MCF 10A (cell line): ENCODE data around the gene STK38. TPM values are rescaled to one million over a fixed set of nuclear protein-coding genes. Genes with fewer than 3 reads are reported as not detected.
A peak's percentile ranks its signal among the peaks of the same experiment; 100 is the strongest.

Source experiments
- Bru-seq: library from RNA; stranded (reverse); fragments of 400-500 nt; gene quantifications from one replicate; lab custom pipeline; 2021; lab: Mats Ljungman, UMichigan
- BruChase-seq, 2 experiments: library from RNA; stranded (reverse); fragments of 400-500 nt; gene quantifications; one replicate each; lab custom pipeline; 2021; lab: Mats Ljungman, UMichigan
- BruUV-seq: library from RNA; stranded (reverse); fragments of 400-500 nt; replicated peaks from 2 replicates; lab custom pipeline; 2021; lab: Mats Ljungman, UMichigan
- CTCF ChIA-PET: fragments of 300-600 bp; sonication (Branson Sonifier 250); formaldehyde crosslinking; extraction: SDS; loops from one replicate; lab custom pipeline; 2021; ENCODE audit warnings: antibody characterized with exemption, inconsistent platforms; lab: Yijun Ruan, JAX
- POLR2A ChIA-PET: fragments of 300-600, 350-650 bp; sonication (Branson Sonifier 250); formaldehyde crosslinking; extraction: SDS; loops from one replicate; lab custom pipeline; 2020; ENCODE audit warnings: antibody characterized with exemption, inconsistent platforms; lab: Yijun Ruan, JAX
- DNase-seq: peaks from one replicate; pipeline ENCODE4 v3.0.0-alpha.2; 2018; ENCODE audit not compliant: unreplicated experiment
- H3K27ac Mint-ChIP-seq: one replicate; pipeline ENCODE4 v1.8.0; 2022; ENCODE audit warnings: mild to moderate bottlenecking, low read depth, mixed read lengths; ENCODE audit not compliant: unreplicated experiment
- H3K27me3 Mint-ChIP-seq: one replicate; pipeline ENCODE4 v1.8.0; 2022; ENCODE audit warnings: mixed read lengths; ENCODE audit not compliant: insufficient read depth, unreplicated experiment
- H3K36me3 Mint-ChIP-seq: one replicate; pipeline ENCODE4 v1.8.0; 2022; ENCODE audit warnings: mild to moderate bottlenecking, moderate library complexity, mixed read lengths; ENCODE audit not compliant: insufficient read depth, unreplicated experiment
- H3K4me1 Mint-ChIP-seq: one replicate; pipeline ENCODE4 v1.8.0; 2022; ENCODE audit warnings: mixed read lengths; ENCODE audit not compliant: insufficient read depth, unreplicated experiment
- H3K4me3 Mint-ChIP-seq: one replicate; pipeline ENCODE4 v1.8.0; 2022; ENCODE audit warnings: mild to moderate bottlenecking, moderate library complexity, mixed read lengths; ENCODE audit not compliant: unreplicated experiment
- H3K9me3 Mint-ChIP-seq: one replicate; pipeline ENCODE4 v1.8.0; 2022; ENCODE audit warnings: mixed read lengths; ENCODE audit not compliant: unreplicated experiment
- CTCF ChIP-seq: fragments of 200-600 bp; IDR thresholded peaks from one replicate; pipeline ENCODE4 v1.8.0; 2022; ENCODE audit warnings: antibody characterized with exemption, mild to moderate bottlenecking; ENCODE audit not compliant: unreplicated experiment
- intact Hi-C: fragments of 100-400 bp; cut with micrococcal nuclease; formaldehyde crosslinking; loops from 2 replicates; pipeline ENCODE4 v1.14.1; 2022
- long read RNA-seq: library from polyadenylated mRNA; stranded (forward); transcript quantifications from one replicate; pipeline ENCODE4 v2.0.0, GENCODE V29; 2022
- total RNA-seq: library from RNA; stranded (reverse); gene quantifications from 2 replicates; pipeline ENCODE4 v1.2.3, GENCODE V29; 2022

Gene STK38
- total RNA-seq (16.8 and 20.0 TPM in 2 replicates), Bru-seq, nascent RNA (percentile 65 among the genes with signal in this experiment), BruChase-seq, experiment 1, labeled RNA remaining after a 6-hour chase (percentile 82 among the genes with signal in this experiment), BruChase-seq, experiment 2, labeled RNA remaining after a 2-hour chase (percentile 84 among the genes with signal in this experiment)
- long read RNA-seq, transcript STK38-201 (14 exons, 3,576 nt) = major isoform, 9 of 51 reads
- long read RNA-seq, partial matches to known transcripts = 3 of 51 reads
- long read RNA-seq, other reads (novel, unspliced or antisense) = 39 of 51 reads

DNA sequence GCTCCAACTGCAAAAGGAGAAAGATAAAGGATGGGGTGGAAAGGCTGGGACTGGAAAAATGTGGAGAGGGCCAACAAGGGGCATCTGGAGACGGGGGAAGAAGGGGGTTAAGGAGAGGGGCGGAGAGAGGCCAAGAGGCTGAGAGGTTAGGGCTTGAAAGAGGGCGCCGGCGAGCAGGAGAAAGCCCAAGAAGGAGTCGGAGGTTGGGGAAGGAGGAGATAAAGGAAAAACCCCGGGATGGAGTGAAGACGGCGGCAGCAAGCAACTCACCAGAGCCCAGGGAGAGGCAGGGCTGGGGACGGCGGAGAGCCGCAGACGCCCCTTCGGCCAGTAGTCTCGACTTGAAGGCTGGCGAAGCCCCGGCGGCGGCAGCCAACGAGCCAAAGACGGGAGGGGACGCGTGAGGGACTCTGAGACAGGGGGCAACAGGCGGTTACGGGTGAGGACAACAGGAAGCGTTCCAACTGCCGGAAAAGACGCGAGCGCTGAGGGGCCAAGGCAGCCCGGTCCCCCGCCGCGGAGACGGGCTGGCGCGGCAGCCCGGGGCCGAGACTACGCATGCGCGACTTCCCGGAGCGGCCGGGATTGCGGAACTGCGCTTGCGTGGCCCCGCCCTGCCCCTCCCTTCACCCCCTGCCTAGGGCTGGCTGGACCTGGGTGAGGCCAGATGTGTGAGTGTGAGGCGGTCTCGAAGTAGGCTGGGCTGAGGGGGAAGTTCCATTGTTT, at the start of gene STK38:
Gene STK38 (minus strand): TSS at position 560 of the 726 bp plus-strand sequence. CDS start 7,277 bp downstream, outside the sequence.
- Mint-ChIP-seq H3K4me3 (peak within 1 kb of the TSS; percentile 91), H3K36me3 (peaks cover 10% of the 10 kb centered on the region), H3K27ac (peak within 1 kb of the TSS; percentile 93), H3K27me3 (no peaks in the 10 kb centered on the region), H3K4me1 (peaks cover 12% of the 10 kb centered on the region), H3K9me3 (no peaks in the 10 kb centered on the region)
- BruUV-seq = no TSS peak
- TF ChIP-seq CTCF = peak; percentile 20
- intact Hi-C loops = loop anchor here (1.0 to 5.0 kb wide), 3 partner anchors 30 to 130 kb away; partner anchors contain the start of genes CDKN1A and SRSF3
- ChIA-PET POLR2A (interaction anchor here (0.6 to 6.0 kb wide), 16 partner anchors 11 to 162 kb away, joined by 3 to 96 read pairs (median 4); partner anchors contain the start of gene SRSF3), CTCF (interaction anchor here (0.6 to 1.2 kb wide), 4 partner anchors 30 to 163 kb away, joined by 3 to 6 read pairs (median 4); no protein-coding TSS in a partner anchor)
- DNase-seq = peak; percentile 91

DNA sequence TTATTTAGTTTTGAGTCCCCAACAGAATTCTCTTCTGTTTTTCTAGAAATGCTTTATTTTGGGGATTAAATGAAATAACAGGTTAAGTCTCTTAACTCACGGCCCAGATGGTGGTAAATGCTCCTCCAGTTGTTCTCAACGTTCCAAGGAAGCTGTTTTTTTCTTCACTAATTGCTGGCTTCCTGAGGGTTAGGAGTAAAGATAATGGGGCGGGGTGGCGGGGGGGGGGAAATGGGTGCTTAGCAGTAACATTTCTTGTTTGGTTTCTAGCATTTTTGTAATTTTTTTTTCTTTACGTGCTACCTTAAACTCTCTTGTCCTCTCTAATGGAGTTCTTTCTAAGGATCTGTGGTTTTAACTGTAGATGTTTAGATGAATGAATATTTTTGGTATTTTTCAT, 49.1 kb upstream of the STK38 start:
- peaks cover 32% of the 10 kb centered on the region for H3K4me1 Mint-ChIP-seq
- no peak for DNase-seq

DNA sequence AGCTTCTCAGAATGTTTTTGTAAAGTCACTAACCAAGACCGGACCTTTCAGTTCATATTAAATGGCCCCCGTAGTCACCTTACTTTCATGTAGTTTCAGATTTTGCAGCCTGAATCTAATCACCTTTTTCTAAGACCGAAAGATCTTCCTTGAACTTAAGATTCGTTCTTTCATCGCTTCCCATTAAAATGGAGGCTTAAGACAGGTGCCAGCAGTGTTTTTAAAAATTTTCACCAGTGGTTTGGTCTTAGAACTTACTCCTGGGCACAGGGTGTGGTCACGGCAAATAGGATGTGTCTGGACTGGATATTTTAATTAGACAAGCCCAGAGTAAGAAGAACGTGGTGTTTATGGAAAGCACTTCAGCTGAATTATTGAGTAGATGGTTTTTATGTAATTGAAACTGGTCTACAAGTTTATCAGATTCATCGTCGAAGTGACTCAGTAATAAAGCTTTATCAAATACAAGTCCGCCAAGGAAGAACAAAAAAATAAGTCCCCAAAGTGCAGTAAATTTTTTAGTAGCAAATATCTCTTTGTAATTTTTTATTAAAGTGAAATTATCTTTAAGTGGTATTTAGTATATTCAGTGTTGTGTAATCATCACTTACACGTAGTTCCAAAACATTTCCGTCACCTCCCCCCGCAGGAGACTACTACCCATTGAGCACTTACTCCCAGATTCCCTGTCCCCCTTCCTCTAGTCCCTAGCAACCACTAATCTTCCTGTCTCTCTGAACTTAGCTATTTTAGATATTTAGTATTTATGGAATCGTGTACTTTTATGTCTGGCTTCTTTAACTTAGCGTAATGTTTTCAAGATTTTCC, 47.8 kb upstream of the STK38 start:
- H3K27me3 Mint-ChIP-seq = no peaks in the 10 kb centered on the region
- BruUV-seq = no TSS peak
- intact Hi-C loops = loop anchor here (1.0 to 5.0 kb wide), 3 partner anchors 48 to 173 kb away; partner anchors contain the start of genes KCTD20, PXT1 and STK38
- peaks cover 27% of the 10 kb centered on the region for H3K4me1 Mint-ChIP-seq
- H3K4me3 Mint-ChIP-seq = peak overlapping the region; percentile 84
- TF ChIP-seq CTCF = no peak
- H3K9me3 Mint-ChIP-seq = no peaks in the 10 kb centered on the region
- H3K36me3 Mint-ChIP-seq = peaks cover 63% of the 10 kb centered on the region
- DNase-seq = peak; percentile 68
- H3K27ac Mint-ChIP-seq = peak overlapping the region; percentile 99
- CTCF ChIA-PET = interaction anchor here (0.6 to 1.1 kb wide), 6 partner anchors 17 to 84 kb away, joined by 3 to 5 read pairs (median 4); partner anchors contain the start of gene CDKN1A
- POLR2A ChIA-PET = interaction anchor here (0.6 to 10.8 kb wide), 32 partner anchors 8 to 731 kb away, joined by 3 to 211 read pairs (median 4); partner anchors contain the start of genes CDKN1A, KCTD20, MAPK14 and STK38

More for the DNA sequence above, 49.1 kb upstream of the STK38 start:
- intact Hi-C loops = loop anchor here (5.0 kb wide), 1 partner anchor 154 kb away; the partner anchor contains the start of genes KCTD20 and PXT1
- H3K27me3 Mint-ChIP-seq = no peaks in the 10 kb centered on the region
- peak overlapping the region; percentile 84 for H3K4me3 Mint-ChIP-seq
- no TSS peak for BruUV-seq
- ChIA-PET POLR2A (interaction anchor here (0.5 to 10.8 kb wide), 24 partner anchors 9 to 1213 kb away, joined by 3 to 211 read pairs (median 5); partner anchors contain the start of genes CDKN1A, KCTD20 and MAPK14), CTCF (interaction anchor here (0.8 to 3.7 kb wide), 3 partner anchors 11 to 173 kb away, joined by 3 to 22 read pairs (median 5); no protein-coding TSS in a partner anchor)
- peaks cover 76% of the 10 kb centered on the region for H3K36me3 Mint-ChIP-seq
- TF ChIP-seq CTCF = no peak
- H3K9me3 Mint-ChIP-seq = no peaks in the 10 kb centered on the region
- peak overlapping the region; percentile 99 for H3K27ac Mint-ChIP-seq
